ENCODE data around the gene TTC21B. TPM values are rescaled to one million over a fixed set of nuclear protein-coding genes. Genes with fewer than 3 reads are reported as not detected.

Gene TTC21B
- total RNA-seq, 2 experiments from 2014 or later = 26.2 to 29.8 TPM

DNA sequence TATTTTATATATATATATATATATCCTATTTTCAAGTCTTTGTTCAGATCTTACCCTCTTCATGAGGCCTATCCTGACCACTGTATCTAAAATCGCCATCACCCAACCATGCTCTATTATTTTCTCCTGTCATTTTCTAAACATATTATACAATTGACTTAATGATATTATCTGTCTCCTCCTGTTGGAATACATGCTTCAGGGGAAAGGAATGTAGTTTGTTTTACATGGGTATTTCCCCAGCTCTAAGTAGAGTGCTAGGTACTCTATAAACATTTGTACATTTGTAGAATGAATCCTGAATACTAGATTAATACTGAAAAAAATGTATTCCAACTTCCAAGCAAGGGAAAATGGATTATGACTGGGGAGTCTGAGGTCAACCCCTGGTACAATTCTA lies 26.2 kb downstream of the TTC21B start:
- ChIA-PET POLR2A (interaction anchor here (0.6 kb wide), 1 partner anchor 34 kb away, joined by 3 read pairs; no protein-coding TSS in a partner anchor), CTCF (ENCODE audit: unreplicated experiment) (no interaction called here)
- peaks cover 85% of the 10 kb centered on the region for H3K36me3 ChIP-seq (ENCODE audit: insufficient read depth, low read length)

GRCh38 chr2:165924946-165925345 lies 28.6 kb downstream of the TTC21B start:
- intact Hi-C loops (cut with micrococcal nuclease; ENCODE audit: unreplicated experiment) = no loop called here
- ChIA-PET POLR2A (interaction anchor here (0.7 to 1.6 kb wide), 2 partner anchors 14 to 20 kb away, joined by 3 to 5 read pairs; no protein-coding TSS in a partner anchor), CTCF (ENCODE audit: unreplicated experiment) (no interaction called here)
- TF ChIP-seq EZH2phosphoT487 (IDR thresholded peaks at IDR 0.05; ENCODE audit: borderline replicate concordance, low read depth, low read length) = no peak
- TF ChIP-seq, protein P1, sequence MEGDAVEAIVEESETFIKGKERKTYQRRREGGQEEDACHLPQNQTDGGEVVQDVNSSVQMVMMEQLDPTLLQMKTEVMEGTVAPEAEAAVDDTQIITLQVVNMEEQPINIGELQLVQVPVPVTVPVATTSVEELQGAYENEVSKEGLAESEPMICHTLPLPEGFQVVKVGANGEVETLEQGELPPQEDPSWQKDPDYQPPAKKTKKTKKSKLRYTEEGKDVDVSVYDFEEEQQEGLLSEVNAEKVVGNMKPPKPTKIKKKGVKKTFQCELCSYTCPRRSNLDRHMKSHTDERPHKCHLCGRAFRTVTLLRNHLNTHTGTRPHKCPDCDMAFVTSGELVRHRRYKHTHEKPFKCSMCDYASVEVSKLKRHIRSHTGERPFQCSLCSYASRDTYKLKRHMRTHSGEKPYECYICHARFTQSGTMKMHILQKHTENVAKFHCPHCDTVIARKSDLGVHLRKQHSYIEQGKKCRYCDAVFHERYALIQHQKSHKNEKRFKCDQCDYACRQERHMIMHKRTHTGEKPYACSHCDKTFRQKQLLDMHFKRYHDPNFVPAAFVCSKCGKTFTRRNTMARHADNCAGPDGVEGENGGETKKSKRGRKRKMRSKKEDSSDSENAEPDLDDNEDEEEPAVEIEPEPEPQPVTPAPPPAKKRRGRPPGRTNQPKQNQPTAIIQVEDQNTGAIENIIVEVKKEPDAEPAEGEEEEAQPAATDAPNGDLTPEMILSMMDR (conservative IDR thresholded peaks at IDR 0.05; ENCODE audit: low read length) = no peak
- DNase-seq (ENCODE audit: low spot score) = no peak
- Histone ChIP-seq H3K27ac (ENCODE audit: low read depth, low read length, poor library complexity, severe bottlenecking) (no peak overlapping the region), H3K4me3 (ENCODE audit: low read depth, low read length, poor library complexity, severe bottlenecking) (no peak overlapping the region), H3K9me3 (ENCODE audit: low read length) (no peaks in the 10 kb centered on the region), H2AFZ (ENCODE audit: low read length) (no peak overlapping the region), H3K4me2 (ENCODE audit: low read length) (no peak overlapping the region), H4K20me1 (ENCODE audit: insufficient read depth, low read length) (no peaks in the 10 kb centered on the region), H3K9me2 (ENCODE audit: insufficient read depth, low read length) (no peaks in the 10 kb centered on the region), H3K36me3 (ENCODE audit: insufficient read depth, low read length) (peaks cover 69% of the 10 kb centered on the region), H3K79me2 (ENCODE audit: insufficient read depth, low read depth, low read length) (no peaks in the 10 kb centered on the region), H3K4me1 (ENCODE audit: insufficient read depth, low read length, poor library complexity, severe bottlenecking) (no peaks in the 10 kb centered on the region)
- BruUV-seq (replicated peaks) = no TSS peak

More for the DNA sequence above, 26.2 kb downstream of the TTC21B start:
- intact Hi-C loops (cut with micrococcal nuclease; ENCODE audit: unreplicated experiment) = no loop called here
- no peaks in the 10 kb centered on the region for H3K9me3 ChIP-seq (ENCODE audit: low read length)
- BruUV-seq (replicated peaks) = no TSS peak
- TF ChIP-seq, protein P1 (conservative IDR thresholded peaks at IDR 0.05; ENCODE audit: low read length) = no peak
- no peak for TF ChIP-seq EZH2phosphoT487 (IDR thresholded peaks at IDR 0.05; ENCODE audit: borderline replicate concordance, low read depth, low read length)
- H3K9me2 ChIP-seq (ENCODE audit: insufficient read depth, low read length) = no peaks in the 10 kb centered on the region
- H3K79me2 ChIP-seq (ENCODE audit: insufficient read depth, low read depth, low read length) = no peaks in the 10 kb centered on the region
- H3K4me3 ChIP-seq (ENCODE audit: low read depth, low read length, poor library complexity, severe bottlenecking) = no peak overlapping the region
- H3K4me1 ChIP-seq (ENCODE audit: insufficient read depth, low read length, poor library complexity, severe bottlenecking) = no peaks in the 10 kb centered on the region
- no peak overlapping the region for H2AFZ ChIP-seq (ENCODE audit: low read length)
- H3K27ac ChIP-seq (ENCODE audit: low read depth, low read length, poor library complexity, severe bottlenecking) = no peak overlapping the region
- H3K4me2 ChIP-seq (ENCODE audit: low read length) = no peak overlapping the region
- no peaks in the 10 kb centered on the region for H4K20me1 ChIP-seq (ENCODE audit: insufficient read depth, low read length)
- no peak for DNase-seq (ENCODE audit: low spot score)

DNA sequence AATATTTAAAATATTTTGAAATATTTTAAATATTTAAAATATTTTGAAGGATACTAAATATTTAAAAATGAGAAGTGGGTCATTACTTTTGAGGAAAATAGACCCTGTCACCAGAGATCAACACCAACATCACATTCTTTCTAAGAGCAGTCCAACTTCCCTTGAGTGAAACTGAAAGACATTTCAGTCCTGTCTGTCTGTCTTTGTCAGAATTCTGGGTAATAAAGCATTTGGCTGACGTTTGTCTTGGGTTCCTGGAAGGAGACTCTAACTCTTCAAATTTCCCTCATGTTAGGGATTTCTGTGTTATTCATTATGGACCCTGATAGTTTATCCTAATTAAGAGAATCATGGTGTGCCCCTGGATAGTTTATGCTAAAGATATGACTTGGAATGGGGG lies 32.8 kb downstream of the TTC21B start:
- Histone ChIP-seq H3K4me1 (ENCODE audit: insufficient read depth, low read length, poor library complexity, severe bottlenecking) (no peaks in the 10 kb centered on the region), H3K9me2 (ENCODE audit: insufficient read depth, low read length) (no peaks in the 10 kb centered on the region), H3K79me2 (ENCODE audit: insufficient read depth, low read depth, low read length) (no peaks in the 10 kb centered on the region), H3K4me2 (ENCODE audit: low read length) (no peak overlapping the region), H2AFZ (ENCODE audit: low read length) (no peak overlapping the region), H3K9me3 (ENCODE audit: low read length) (no peaks in the 10 kb centered on the region), H3K36me3 (ENCODE audit: insufficient read depth, low read length) (peaks cover 56% of the 10 kb centered on the region), H3K4me3 (ENCODE audit: low read depth, low read length, poor library complexity, severe bottlenecking) (no peak overlapping the region), H4K20me1 (ENCODE audit: insufficient read depth, low read length) (no peaks in the 10 kb centered on the region), H3K27ac (ENCODE audit: low read depth, low read length, poor library complexity, severe bottlenecking) (no peak overlapping the region)
- CTCF ChIA-PET (ENCODE audit: unreplicated experiment) = no interaction called here
- TF ChIP-seq, protein P1 (conservative IDR thresholded peaks at IDR 0.05; ENCODE audit: low read length) = no peak
- no TSS peak for BruUV-seq (replicated peaks)
- no peak for DNase-seq (ENCODE audit: low spot score)
- intact Hi-C loops (cut with micrococcal nuclease; ENCODE audit: unreplicated experiment) = no loop called here
- POLR2A ChIA-PET = no interaction called here

Measured in OCI-LY7 (cell line).